Breast epithelium (tissue), 4 donors: ENCODE data around the gene KRTAP5-4. TPM values are rescaled to one million over a fixed set of nuclear protein-coding genes. Genes with fewer than 3 reads are reported as not detected.
A peak's percentile ranks its signal among the peaks of the same experiment; 100 is the strongest.

Experiments used
- DNase-seq, 2 donors: peaks; one replicate each; pipeline ENCODE4 v3.0.0-alpha.2; 2019; ENCODE audit warnings: low spot score in 2 of 2
- H3K27ac ChIP-seq, 2 donors: fragments of 200-600 bp; sonication (generic) in 1 of 2; one replicate each; pipeline ENCODE4 v1.5.1; 2016 to 2019; ENCODE audit warnings: mild to moderate bottlenecking in 1 of 2
- H3K27me3 ChIP-seq, 2 donors: fragments of 200-600 bp; sonication (generic) in 1 of 2; one replicate each; pipeline versions ENCODE4 v1.5.1 to v1.6.0; 2017 to 2019; ENCODE audit warnings: control low read depth in 1 of 2, mild to moderate bottlenecking in 1 of 2
- H3K36me3 ChIP-seq: fragments of 200-600 bp; one replicate; pipeline ENCODE4 v1.5.1; 2019
- H3K4me1 ChIP-seq, 2 donors: fragments of 200-600 bp; sonication (generic); one replicate each; pipeline ENCODE4 v1.5.1; 2016 to 2019; ENCODE audit warnings: control low read depth in 1 of 2
- H3K4me3 ChIP-seq, 3 donors: fragments of 200-600 bp; sonication (generic); 1 replicate in 2 of 3; 2 replicates in 1 of 3; pipeline ENCODE4 v1.5.1; 2016 to 2019; ENCODE audit warnings: mild to moderate bottlenecking in 3 of 3, moderate library complexity in 2 of 3
- H3K9me3 ChIP-seq, 2 donors: fragments of 200-600 bp; sonication (generic) in 1 of 2; one replicate each; pipeline ENCODE4 v1.5.1; 2016 to 2019; ENCODE audit warnings: control low read depth in 1 of 2
- POLR2A ChIP-seq: fragments of 450-650 bp; IDR thresholded peaks from one replicate; pipeline ENCODE4 v1.6.1; 2016; ENCODE audit warnings: antibody characterized with exemption, mild to moderate bottlenecking, moderate library complexity
- POLR2AphosphoS5 ChIP-seq, 3 donors: sonication (generic); formaldehyde crosslinking; IDR thresholded peaks; one replicate each; pipeline ENCODE4 v1.6.1; 2017; ENCODE audit warnings: antibody characterized with exemption in 3 of 3
- intact Hi-C: fragments of 100-400 bp; cut with DNase I; formaldehyde crosslinking; loops from one replicate; pipeline ENCODE4 v1.15.1; 2023; ENCODE audit warnings: low total_unique reads
- total RNA-seq, 3 donors: library from RNA; depleted of rRNA; stranded (reverse); fragments of >200 nt; gene quantifications; one replicate each; pipeline ENCODE4 v1.1.0, GENCODE V29; 2016
- TF ChIP-seq, protein P1 (sequence below), 3 donors: fragments of 450-650 bp; IDR thresholded peaks; one replicate each; pipeline ENCODE4 v1.5.1; 2016 to 2017; ENCODE audit warnings: antibody characterized with exemption in 3 of 3, mild to moderate bottlenecking in 3 of 3, moderate library complexity in 3 of 3

Gene KRTAP5-4
- total RNA-seq, 3 donors from 2014 or later: not detected

DNA sequence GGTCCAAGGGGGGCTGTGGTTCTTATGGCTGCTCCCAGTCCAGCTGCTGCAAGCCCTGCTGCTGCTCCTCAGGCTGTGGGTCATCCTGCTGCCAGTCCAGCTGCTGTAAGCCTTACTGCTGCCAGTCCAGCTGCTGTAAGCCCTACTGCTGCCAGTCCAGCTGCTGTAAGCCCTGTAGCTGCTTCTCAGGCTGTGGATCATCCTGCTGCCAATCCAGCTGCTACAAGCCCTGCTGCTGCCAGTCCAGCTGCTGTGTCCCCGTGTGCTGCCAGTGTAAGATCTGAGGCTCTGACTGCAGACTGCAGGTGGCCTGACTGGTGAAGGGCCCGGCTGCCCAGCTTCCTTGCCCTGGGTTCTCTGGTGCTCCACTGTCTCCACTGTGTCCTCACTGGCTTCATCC lies 8.3 kb upstream of the KRTAP5-4 start:
- intact Hi-C loops: no loop called here
- H3K27ac ChIP-seq: no peak overlapping the region
- TF ChIP-seq POLR2AphosphoS5 (IDR thresholded peaks at IDR 0.05): no peak
- H3K4me1 ChIP-seq: no peaks in the 10 kb centered on the region
- no peak overlapping the region for H3K4me3 ChIP-seq
- no peaks in the 10 kb centered on the region for H3K36me3 ChIP-seq
- peaks cover 0 to 41% of the 10 kb centered on the region in 2 donors for H3K27me3 ChIP-seq
- no peak for DNase-seq
- no peaks in the 10 kb centered on the region for H3K9me3 ChIP-seq

DNA sequence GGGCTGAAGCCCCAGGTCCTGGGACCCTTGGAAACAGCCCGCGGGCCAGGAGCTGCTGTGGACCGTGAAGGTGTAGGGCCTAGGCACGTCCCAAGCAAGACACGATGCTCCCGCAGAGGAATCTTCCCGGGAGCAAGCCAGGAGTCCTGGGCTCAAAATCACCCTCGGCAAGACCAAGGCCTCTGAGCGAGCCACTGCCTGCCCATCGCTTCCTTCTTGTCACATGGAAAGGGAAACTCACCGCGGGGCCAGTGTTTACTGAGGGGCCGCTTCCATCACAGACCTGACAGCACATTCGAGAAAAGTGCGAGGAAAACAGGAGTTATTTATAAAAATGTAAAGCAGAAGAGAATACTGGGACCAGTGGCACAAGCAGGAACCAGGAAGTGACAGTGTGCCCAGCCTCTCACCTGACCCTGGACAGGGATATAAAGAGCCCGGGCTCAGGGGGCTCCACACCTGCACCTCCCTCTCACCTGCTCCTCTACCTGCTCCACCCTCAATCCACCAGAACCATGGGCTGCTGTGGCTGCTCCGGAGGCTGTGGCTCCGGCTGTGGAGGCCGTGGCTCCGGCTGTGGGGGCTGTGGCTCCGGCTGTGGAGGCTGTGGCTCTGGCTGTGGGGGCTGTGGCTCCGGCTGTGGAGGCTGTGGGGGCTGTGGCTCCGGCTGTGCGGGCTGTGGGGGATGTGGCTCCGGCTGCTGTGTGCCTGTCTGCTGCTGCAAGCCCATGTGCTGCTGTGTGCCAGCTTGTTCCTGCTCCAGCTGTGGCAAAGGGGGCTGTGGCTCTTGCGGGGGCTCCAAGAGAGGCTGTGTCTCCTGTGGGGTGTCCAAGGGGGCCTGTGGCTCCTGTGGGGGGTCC lies 7.6 kb upstream of the KRTAP5-4 start, which contains the start of gene KRTAP5-5:
TSS of gene KRTAP5-5 (plus strand) at position 450 of the 860 bp plus-strand sequence. CDS start at position 516, 66 bp downstream.
- TF ChIP-seq, protein P1, sequence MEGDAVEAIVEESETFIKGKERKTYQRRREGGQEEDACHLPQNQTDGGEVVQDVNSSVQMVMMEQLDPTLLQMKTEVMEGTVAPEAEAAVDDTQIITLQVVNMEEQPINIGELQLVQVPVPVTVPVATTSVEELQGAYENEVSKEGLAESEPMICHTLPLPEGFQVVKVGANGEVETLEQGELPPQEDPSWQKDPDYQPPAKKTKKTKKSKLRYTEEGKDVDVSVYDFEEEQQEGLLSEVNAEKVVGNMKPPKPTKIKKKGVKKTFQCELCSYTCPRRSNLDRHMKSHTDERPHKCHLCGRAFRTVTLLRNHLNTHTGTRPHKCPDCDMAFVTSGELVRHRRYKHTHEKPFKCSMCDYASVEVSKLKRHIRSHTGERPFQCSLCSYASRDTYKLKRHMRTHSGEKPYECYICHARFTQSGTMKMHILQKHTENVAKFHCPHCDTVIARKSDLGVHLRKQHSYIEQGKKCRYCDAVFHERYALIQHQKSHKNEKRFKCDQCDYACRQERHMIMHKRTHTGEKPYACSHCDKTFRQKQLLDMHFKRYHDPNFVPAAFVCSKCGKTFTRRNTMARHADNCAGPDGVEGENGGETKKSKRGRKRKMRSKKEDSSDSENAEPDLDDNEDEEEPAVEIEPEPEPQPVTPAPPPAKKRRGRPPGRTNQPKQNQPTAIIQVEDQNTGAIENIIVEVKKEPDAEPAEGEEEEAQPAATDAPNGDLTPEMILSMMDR (IDR thresholded peaks at IDR 0.05): no peak
- TF ChIP-seq POLR2AphosphoS5 (IDR thresholded peaks at IDR 0.05) (no peak), POLR2A (no peak)

DNA sequence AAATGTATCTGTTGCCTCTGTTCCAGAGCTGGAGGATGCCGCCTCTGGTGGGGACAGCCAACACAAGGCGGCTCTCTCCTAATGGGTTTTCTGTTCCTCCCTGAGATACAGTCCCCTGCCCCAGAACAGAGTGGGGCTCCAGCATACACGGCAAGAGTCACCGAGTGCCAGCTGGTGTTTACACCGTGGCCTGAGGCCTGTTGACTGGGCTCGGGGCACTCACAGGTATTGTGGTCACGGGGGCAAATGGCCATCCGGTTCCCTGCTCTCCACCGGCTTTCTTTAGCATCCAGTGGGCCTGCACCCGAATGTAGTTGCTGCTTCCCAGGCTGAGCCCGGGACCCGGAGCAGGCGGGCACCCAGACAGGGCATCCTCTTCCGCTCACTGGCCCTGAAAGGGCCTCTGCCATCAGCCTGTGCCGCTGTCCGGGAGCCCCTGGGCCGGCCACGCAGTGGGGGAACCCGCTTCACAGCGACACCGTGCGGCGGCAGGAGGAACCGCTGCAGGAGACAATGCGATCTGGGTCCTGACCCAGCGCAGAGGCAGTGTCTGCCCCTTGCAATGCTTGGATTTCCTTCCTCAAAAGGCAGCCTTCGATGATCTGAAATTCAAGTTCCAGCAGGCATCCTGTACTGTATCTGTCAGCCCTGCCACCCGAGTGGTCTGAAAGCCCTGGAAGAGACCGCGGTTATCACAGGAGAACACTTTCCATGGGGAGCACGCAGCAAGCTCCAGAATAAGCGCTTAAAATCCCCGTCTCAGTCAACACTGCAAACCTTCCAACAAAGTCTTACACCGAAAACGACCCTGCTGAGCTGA lies 6.8 kb upstream of the KRTAP5-4 start:
- no peaks in the 10 kb centered on the region for H3K9me3 ChIP-seq
- no peaks in the 10 kb centered on the region for H3K4me1 ChIP-seq
- H3K36me3 ChIP-seq: no peaks in the 10 kb centered on the region
- no peak overlapping the region for H3K4me3 ChIP-seq
- intact Hi-C loops: no loop called here
- TF ChIP-seq, protein P1 (IDR thresholded peaks at IDR 0.05): peak; percentile 51 to 63 (median 54)
- TF ChIP-seq POLR2A: no peak
- no peak for TF ChIP-seq POLR2AphosphoS5 (IDR thresholded peaks at IDR 0.05)
- H3K27me3 ChIP-seq: peaks cover 0 to 36% of the 10 kb centered on the region in 2 donors
- no peak for DNase-seq
- no peak overlapping the region for H3K27ac ChIP-seq

More for the DNA sequence above, 7.6 kb upstream of the KRTAP5-4 start, which contains the start of gene KRTAP5-5:
- intact Hi-C loops: no loop called here
- DNase-seq: no peak
- Histone ChIP-seq H3K27me3 (peaks cover 0 to 41% of the 10 kb centered on the region in 2 donors), H3K4me3 (no peak within 1 kb of the TSS), H3K9me3 (no peaks in the 10 kb centered on the region), H3K27ac (no peak within 1 kb of the TSS), H3K4me1 (no peaks in the 10 kb centered on the region), H3K36me3 (no peaks in the 10 kb centered on the region)

DNA sequence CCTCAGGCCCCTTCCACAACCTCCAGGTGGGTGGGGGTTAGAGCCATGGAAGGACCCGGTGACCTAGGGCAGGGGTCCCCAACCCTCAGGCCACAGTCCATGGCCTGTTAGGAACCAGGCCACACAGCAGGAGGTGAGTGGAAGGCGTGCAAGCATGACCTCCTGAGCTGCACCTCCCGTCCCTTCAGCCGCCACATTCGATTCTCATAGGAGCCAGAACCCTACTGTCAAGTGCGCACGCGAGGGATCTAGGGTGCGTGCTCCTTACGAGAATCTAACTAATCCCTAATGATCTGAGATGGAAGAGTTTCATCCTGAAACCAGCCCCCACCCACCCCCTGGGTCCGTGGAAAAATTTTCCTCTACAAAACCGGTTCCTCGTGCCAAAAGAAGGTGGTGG lies 3.6 kb upstream of the KRTAP5-4 start:
- TF ChIP-seq POLR2A: no peak
- TF ChIP-seq POLR2AphosphoS5 (IDR thresholded peaks at IDR 0.05): no peak
- TF ChIP-seq, protein P1 (IDR thresholded peaks at IDR 0.05): no peak
- Histone ChIP-seq H3K27ac (no peak overlapping the region), H3K36me3 (no peaks in the 10 kb centered on the region), H3K27me3 (peaks cover 0 to 14% of the 10 kb centered on the region in 2 donors), H3K4me3 (no peak overlapping the region), H3K9me3 (no peaks in the 10 kb centered on the region), H3K4me1 (no peaks in the 10 kb centered on the region)
- intact Hi-C loops: no loop called here
- no peak for DNase-seq

DNA sequence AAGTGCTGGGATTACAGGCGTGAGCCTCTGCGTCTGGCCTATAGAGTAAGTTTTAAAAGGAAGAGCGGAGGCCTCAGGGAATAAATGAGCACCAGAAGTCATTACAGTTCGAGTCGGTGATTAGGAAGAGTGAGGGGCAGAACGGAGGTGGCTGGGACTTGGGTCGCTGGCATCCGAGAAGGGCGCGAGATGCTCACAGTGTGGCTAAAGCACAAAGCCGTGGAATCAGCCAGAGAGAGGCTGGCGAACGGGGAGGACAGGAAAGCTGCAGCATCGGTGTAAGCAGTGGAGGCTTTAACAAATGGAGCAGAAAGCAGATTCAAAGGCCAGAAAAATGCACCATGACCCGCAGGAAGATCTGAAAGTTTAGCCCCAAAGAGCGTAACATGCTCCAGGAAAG lies 2.7 kb upstream of the KRTAP5-4 start:
- Histone ChIP-seq H3K4me1 (no peaks in the 10 kb centered on the region), H3K36me3 (no peaks in the 10 kb centered on the region), H3K27me3 (peaks cover 0 to 11% of the 10 kb centered on the region in 2 donors), H3K9me3 (no peaks in the 10 kb centered on the region), H3K4me3 (no peak overlapping the region), H3K27ac (no peak overlapping the region)
- no peak for TF ChIP-seq POLR2A
- TF ChIP-seq POLR2AphosphoS5 (IDR thresholded peaks at IDR 0.05): no peak
- TF ChIP-seq, protein P1 (IDR thresholded peaks at IDR 0.05): no peak
- intact Hi-C loops: no loop called here
- no peak for DNase-seq
